Effector CD8-positive, alpha-beta T cell (primary cell): ENCODE results near the gene MRPL40.
A peak's percentile ranks its signal among the peaks of the same experiment; 100 is the strongest.

Experiments
- DNase-seq: peaks from one replicate; lab custom pipeline; 2025; lab: John Stamatoyannopoulos, UW
- total RNA-seq, 4 experiments: gene quantifications; one replicate each; lab custom pipeline; 2026; lab: John Stamatoyannopoulos, UW

The MRPL40 gene
- total RNA-seq: 9.6 to 21.1 (median 11.6) reads per million in 4 experiments

DNA sequence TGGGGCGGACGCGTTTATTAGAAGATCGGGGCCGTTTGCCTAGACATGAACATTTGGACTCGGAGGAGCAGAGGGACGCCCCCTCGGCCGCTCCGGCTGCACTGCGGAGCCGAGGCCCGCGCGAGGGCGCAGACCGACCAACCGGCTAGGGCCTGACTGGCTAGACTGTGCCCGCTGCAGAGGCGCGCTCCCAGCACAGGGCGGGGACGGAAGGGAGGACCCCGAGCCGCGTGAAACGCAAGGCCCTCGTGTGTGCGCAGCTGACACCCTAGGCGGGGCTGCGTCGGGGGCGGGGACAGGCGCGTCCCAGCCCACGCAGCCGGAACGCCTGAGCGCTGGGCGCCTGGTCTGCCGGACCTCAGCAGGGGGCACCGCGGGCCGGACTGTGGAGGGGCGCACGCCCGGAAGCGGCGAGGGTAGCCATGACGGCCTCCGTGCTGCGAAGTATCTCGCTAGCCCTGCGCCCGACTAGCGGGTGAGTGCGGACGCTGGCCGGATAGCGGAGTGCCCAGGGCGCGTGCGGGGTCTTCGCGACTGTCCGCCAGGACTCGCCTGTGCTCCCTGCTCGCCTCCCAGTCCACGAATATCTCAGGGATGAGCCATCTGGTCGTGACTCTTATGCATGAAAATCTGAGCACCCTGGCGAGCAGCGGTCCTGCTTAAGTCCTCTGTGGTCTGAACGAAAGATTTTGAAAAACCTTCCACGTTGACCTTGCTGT, at the start of gene MRPL40:
TSS of gene MRPL40 (plus strand) at position 413 of the 719 bp plus-strand sequence. CDS start at position 423, 10 bp downstream.
- DNase-seq: peak; percentile 71

- no peak for DNase-seq
These were observed 49.1 kb upstream of the MRPL40 start for GRCh38 chr22:19383292-19383691.

DNA sequence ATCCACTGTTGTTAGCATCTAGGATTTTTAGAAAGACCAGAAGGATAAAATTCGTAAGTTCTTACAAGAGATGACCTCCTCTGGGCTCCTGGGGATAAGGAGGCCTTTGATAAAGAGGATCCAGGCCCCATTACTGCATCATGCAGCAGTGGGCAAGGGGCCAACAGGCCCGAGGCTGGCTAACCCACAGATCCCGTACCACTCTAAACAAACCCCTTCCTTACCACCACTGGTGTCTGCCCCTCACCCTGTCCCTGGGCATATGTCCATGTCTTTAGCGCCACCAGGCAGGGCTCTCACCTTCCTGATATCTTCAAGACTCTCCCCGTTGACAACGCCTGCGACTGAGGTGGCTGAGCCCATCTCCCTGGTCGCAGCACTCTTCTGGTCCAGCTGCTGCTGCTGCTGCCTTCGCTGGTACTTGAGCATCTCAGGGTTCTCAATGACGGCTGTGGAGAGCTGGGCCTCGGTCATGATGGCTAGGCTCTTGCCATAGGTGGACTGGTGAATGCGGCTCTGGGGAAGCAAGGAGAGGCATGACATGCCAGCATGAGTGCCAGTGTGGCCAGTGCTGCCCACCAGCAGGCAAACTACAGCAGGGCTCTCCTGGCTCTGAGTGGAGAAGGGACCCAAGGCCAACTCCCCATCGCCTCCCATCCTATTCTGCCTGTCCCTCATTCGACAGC, 47.0 kb upstream of the MRPL40 start:
- no peak for DNase-seq

- no peak for DNase-seq
These were observed 46.1 kb upstream of the MRPL40 start for GRCh38 chr22:19386248-19386647.

- no peak for DNase-seq
These were observed 45.3 kb upstream of the MRPL40 start for GRCh38 chr22:19387038-19387437.

GRCh38 chr22:19387575-19387974, 44.8 kb upstream of the MRPL40 start:
- no peak for DNase-seq

DNA sequence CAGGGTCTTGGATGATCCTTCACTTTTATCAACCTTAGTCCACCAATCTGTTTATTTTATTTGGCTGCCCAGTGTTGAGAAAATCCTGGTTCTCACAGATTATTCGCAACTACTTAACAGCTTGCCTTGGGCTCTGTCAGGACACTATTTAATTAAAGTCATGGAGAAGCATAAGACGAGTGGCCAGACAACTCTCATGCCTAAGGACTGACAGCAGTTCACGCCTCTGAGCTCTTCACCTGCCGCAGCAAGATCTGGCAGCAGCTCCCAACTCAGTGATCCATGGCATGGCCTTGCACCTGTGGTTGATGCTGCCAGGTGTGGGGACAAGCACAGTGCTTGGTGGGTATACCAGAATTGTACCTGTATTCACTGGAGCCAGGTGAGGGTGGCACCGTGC, 38.6 kb upstream of the MRPL40 start:
- DNase-seq: no peak

GRCh38 chr22:19394274-19395050, 37.9 kb upstream of the MRPL40 start:
- no peak for DNase-seq

DNA sequence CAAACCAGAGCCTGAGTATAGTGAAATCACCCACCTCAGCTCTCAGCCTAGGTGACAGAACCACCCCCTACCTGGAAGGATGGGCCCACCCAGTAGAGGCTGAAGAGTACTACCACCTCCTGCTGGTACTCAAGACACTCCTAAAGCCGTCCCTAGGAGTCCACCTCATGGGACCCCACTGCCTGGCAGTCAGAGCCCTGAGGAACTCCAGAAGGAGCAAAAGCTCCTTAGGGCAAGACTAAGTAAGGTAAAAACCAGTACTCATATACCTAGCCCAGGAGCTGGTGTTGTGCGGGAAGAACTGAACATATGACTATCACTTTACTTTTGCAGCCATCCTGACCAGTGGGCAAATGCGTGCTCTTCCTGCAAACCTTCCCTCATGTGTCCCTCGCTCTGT, 37.1 kb upstream of the MRPL40 start:
- no peak for DNase-seq

DNA sequence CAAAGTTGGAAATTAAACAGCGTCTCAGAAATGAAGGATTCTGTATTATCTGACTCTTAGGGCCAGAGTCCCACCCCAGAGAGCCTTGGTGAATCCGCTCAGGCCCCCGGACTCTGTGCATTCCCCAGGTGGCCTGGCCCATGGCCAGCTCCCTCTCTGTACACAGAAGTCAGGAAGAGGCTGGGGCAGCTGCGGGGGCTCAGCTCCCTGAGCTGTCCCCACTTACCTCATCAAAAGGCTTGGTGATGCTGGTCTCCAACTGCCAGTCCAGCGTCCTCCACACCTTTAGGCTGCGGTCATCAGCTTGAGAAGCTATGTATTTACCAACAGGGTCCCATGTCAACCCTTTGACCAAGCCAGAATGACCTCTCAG, 35.8 kb upstream of the MRPL40 start:
- DNase-seq: no peak

DNA sequence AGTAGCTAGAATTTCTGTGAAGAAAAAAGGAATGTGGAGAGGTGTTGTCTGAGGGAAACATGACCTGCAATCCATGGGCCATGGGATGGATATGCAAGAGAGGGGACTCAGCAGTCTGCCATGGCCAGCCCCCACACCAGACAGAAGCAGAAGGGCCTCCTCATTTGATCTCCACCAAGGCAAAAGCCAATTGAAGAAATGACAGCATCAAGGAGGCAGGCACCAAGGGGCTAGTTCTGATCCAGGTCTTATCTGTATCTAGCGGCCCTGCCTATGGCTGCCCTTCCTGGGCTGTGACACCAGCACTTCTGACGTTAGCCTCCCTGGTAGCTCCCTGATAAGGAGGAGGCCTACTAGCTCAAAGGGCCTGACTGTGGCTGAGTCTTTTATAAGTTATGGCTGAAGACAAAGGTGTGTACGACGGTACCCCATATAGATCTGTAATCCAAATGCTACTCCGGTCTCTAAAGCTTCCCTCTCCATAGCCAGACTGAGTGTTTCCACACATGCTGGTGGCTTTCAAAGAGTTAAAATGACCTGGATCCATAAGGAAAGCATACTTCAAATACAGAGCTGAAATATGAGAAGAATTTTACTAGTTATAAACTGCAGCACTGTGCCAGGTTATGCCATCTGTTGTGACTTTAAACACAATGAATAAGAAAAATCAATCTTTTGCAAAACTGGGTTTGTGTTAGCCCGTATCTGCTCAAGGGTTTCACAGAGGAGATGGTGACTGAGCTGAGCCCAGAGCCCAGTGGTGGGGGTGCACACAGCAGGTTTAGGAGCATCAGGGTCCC, 35.2 kb upstream of the MRPL40 start:
- no peak for DNase-seq

DNA sequence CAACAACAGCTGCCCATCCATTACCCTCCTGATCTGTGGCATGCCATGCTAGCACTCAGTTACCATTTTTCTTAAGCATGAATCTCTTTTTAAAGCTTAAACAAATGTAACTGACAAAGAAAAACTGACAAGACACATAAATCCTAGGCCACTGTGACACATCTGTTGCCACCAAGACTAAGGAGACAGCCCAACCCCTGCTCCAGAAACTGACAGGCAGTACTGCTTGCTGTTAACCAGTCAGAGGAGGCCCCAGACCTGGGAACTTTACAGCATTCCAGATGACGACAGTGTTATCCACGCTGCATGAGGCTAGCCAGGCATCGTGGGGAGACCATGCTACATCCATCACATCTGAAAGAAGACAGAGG, 34.6 kb upstream of the MRPL40 start:
- no peak for DNase-seq

DNA sequence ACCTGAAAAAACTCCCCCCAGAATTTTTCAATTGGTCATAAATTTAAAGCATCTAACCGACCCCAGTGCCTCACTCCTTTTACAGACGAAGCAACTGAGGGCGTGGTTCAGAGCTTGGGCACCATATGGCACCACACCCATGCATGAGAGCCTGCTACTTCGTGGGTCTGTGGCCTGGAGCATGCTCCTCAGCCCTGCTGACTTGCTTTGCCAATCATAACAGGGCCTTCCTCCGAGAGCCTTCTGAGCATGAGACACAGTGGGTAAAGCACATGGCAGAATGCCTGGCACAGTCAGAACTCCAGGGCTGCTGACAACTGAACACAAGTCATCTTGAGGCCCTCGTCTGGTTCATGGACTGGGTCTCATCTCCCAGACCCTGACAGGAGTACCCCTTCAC, 34.1 kb upstream of the MRPL40 start:
- DNase-seq: no peak

DNA sequence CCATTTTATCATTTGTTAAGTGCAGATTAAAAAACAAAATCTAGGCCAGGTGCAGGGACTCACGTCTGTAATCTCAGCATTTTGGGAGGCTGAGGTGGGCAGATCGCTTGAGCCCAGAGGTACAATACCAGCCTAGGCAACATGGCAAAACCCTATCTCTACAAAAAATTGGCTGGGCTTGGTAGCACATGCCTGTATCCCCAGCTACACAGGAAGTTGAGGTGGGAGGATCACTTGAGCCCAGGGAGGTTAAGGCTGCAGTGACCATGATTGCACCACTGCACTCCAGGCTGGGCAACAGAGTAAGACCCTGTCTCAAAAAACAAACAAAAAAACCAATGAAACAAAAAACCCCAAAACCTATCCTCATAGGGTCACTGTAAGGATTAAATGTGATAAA, 33.7 kb upstream of the MRPL40 start:
- DNase-seq: no peak

DNA sequence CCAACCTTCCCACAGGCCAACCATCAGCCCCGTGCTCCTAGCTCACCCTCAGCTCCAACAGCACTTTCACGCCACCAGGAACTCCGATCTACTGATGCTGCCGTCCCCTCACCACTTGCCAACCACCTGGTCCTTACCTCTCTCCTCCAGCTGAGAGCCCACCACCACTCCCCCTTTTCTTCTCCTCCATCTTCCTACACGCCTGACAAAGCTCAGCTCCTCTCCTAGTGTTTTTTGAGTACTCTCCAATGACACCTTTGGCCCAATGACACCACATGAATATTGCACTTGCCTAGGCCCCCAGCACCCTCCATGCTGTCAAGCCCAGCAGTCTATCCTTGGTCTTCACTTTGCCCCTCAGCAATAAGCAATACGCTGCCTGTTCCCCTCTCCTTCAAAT, 31.5 kb upstream of the MRPL40 start:
- DNase-seq: no peak

DNA sequence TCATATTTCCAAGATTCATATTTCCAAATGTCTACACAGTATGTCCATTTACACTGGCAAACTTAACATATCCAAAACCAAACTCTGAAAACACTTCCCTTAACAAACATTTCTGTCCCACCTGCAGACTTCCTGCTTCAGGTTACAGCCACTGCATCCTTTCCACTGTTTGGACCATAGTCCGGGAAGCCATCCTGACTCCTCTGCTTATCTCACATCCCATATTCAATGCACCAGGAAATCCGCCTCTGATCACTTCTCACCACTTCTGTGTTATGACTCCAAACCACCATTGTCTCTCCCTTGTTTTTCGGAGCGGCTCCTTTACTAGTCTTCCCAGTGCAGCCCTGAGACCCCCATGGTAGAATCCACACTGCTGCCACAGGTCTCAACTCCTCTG, 30.9 kb upstream of the MRPL40 start:
- DNase-seq: no peak

- DNase-seq: no peak
These were observed 29.6 kb upstream of the MRPL40 start for GRCh38 chr22:19402642-19403191.

DNA sequence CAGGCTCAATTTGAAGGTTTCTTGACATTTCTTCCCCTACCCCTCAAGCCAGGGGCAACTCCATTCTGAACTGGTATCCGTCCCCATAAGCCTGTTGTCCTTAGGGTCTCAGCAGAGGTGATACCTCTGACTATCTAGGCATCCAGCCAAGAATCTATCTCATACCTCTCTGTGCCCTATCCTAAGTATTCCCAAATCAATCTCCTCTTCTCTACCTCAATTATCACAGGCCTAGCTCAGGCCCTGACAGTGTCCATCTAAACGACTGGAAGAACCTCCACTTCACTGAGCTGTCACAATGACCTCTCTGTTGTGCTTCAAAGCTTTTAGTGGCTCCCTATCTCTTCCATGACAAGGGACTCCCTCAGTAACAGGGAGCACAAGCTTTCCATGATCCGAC, 27.7 kb upstream of the MRPL40 start:
- DNase-seq: no peak

DNA sequence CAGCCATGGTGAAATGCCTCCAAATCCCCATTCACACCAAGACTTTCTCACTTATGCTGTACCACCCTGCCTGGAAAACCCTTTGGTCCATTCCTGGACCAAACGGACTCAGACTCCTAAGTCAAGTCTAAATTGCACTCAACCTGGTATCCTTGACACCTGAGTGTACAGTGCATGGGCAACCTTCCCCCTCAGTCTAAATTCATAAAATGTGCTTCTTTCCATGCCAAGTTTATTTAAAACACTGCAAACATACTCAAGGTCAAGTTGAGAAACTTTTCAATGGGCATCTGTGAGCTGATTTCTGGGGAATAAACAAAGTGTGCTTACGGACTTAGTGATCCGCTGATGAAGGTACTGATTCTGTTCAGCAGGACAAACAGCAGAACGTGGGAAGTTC, 27.2 kb upstream of the MRPL40 start:
- DNase-seq: no peak

DNA sequence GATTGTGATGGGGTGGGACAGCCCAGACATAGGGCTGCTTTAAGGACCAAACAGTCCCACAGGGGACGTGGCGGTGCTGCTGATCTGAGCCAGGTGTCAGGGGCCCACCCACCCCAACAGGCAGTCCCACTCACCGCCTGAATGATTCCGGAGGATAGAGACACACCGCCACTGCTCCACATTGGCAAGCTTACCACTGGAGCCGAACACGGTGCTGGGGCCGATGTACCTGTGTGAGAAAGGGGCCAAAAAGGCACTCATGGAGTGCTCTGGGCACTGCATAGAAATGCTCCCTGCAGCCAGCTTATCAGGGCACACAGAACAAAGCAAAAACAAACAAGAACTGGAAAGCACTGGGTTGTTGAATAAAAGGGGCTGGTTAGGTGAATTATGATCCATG, 26.7 kb upstream of the MRPL40 start:
- no peak for DNase-seq

DNA sequence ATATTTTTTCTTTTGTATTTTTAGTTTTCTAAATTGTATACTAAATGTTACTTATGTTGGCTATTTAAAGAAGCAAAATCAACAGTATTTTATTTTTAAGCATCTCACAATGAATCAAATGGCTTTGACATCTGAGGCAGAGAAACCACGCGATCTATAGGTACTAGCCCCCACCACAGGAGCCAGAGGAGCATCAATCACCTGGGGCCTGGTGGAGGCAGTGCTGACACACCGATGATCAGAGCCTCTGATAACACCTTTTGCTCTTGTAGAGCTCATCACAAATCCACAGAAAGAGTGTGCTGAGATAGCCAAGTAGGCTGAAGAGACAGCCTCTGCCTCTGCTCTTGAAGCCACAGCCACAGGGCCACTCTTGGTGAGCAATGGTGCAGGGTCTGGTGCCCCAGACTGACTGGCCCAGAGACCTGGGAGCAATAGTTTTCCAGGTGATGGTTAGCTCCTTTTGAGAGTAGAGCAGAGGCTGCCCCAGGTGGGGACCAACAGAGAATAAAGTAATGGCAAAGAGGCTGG, 26.0 kb upstream of the MRPL40 start:
- no peak for DNase-seq

DNA sequence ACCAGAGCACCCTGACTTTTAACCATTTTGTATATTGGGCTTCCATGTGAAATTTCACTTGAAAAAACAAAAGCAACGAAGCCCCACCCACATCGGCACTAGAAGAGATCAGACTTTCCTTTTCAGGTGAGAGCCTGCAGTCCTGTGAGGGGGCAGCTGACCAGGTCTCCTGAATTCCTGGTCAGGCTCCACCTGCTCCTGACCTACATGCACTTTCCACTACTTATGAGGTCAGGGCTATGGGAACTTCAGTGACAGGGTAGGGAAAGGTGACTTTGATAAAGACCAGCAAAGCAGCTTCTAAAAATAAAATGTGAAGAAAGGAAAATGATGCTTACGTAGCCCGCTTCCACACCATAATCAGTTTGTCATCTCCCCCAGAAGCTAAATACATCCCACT, 25.5 kb upstream of the MRPL40 start:
- DNase-seq: no peak
